Fibroblast of lung (primary cell): ENCODE data around the gene RPE. TPM values are rescaled to one million over a fixed set of nuclear protein-coding genes. Genes with fewer than 3 reads are reported as not detected.

ENCODE experiments used
- DNase-seq, 2 donors: peaks; one replicate each; pipeline versions ENCODE4 v3.0.0 to v3.0.0-alpha.2; 2010; ENCODE audit warnings: low read depth in 2 of 2
- H2AFZ ChIP-seq: 2 replicates; pipeline ENCODE4 v1.5.1; 2012; ENCODE audit warnings: low read length, control low read depth, inconsistent platforms
- H3K27ac ChIP-seq: 2 replicates; pipeline ENCODE4 v1.5.1; 2011; ENCODE audit warnings: low read length, control low read depth; ENCODE audit not compliant: insufficient read depth
- H3K27me3 ChIP-seq: 2 replicates; pipeline ENCODE4 v1.5.1; 2011; ENCODE audit warnings: mild to moderate bottlenecking, low read length; ENCODE audit not compliant: control insufficient read depth, insufficient read depth
- H3K36me3 ChIP-seq: 2 replicates; pipeline ENCODE4 v1.5.1; 2011; ENCODE audit warnings: low read length; ENCODE audit not compliant: control insufficient read depth, insufficient read depth
- H3K4me1 ChIP-seq: 2 replicates; pipeline ENCODE4 v1.5.1; 2011; ENCODE audit warnings: low read length; ENCODE audit not compliant: control insufficient read depth, insufficient read depth; ENCODE audit errors: extremely low read depth
- H3K4me2 ChIP-seq: 2 replicates; pipeline ENCODE4 v1.5.1; 2011; ENCODE audit warnings: low read length, control low read depth; ENCODE audit not compliant: insufficient read depth; ENCODE audit errors: extremely low read depth
- H3K4me3 ChIP-seq, 4 experiments: fragments of 200-600 bp in 1 of 4; sonication (generic) in 1 of 4; replicated peaks in 1 of 4; 2 replicates each; pipeline ENCODE4 v1.5.1; 2011 to 2016; ENCODE audit warnings: low read length in 4 of 4, low read depth in 3 of 4, mild to moderate bottlenecking in 3 of 4, control low read depth in 2 of 4, inconsistent platforms in 1 of 4, mixed read lengths in 1 of 4; ENCODE audit not compliant: insufficient read depth in 1 of 4; ENCODE audit errors: control extremely low read depth in 1 of 4
- H3K79me2 ChIP-seq: 2 replicates; pipeline ENCODE4 v1.5.1; 2012; ENCODE audit warnings: mild to moderate bottlenecking, low read length, inconsistent platforms; ENCODE audit not compliant: control insufficient read depth, insufficient read depth
- H3K9ac ChIP-seq: 2 replicates; pipeline ENCODE4 v1.5.1; 2011; ENCODE audit warnings: mild to moderate bottlenecking, low read length, control low read depth; ENCODE audit not compliant: insufficient read depth
- H3K9me3 ChIP-seq: 2 replicates; pipeline ENCODE4 v1.5.1; 2012; ENCODE audit warnings: low read depth, low read length; ENCODE audit not compliant: control insufficient read depth, insufficient read depth
- H4K20me1 ChIP-seq: 2 replicates; pipeline ENCODE4 v1.5.1; 2011; ENCODE audit warnings: low read length; ENCODE audit not compliant: control insufficient read depth, insufficient read depth; ENCODE audit errors: extremely low read depth
- EZH2 ChIP-seq: IDR thresholded peaks from 2 replicates; pipeline ENCODE4 v1.5.1; 2012; ENCODE audit warnings: low read length, control low read depth, mild to moderate bottlenecking; ENCODE audit errors: missing control alignments
- polyA plus RNA-seq, 2 donors: library from polyadenylated mRNA; depleted of rRNA in 1 of 2; stranded (reverse) in 1 of 2; unstranded in 1 of 2; fragments of >200 nt; gene quantifications; 2 replicates each; pipeline ENCODE4 v1.2.1, GENCODE V29; 2011 to 2012; ENCODE audit warnings: missing spikeins in 1 of 2
- total RNA-seq: library from RNA; depleted of rRNA; stranded (reverse); fragments of >200 nt; gene quantifications from 2 replicates; pipeline ENCODE4 v1.2.1, GENCODE V29; 2014
- TF ChIP-seq, protein P1 (sequence below), 2 donors: IDR thresholded peaks in 1 of 2; conservative IDR thresholded peaks in 1 of 2; 1 replicate in 1 of 2; 2 replicates in 1 of 2; pipeline ENCODE4 v1.5.1; 2011 to 2012; ENCODE audit warnings: low read length in 2 of 2, control low read depth in 1 of 2, inconsistent platforms in 1 of 2, low read depth in 1 of 2, mild to moderate bottlenecking in 1 of 2

Gene RPE
- total and polyA plus RNA-seq, 2 donors (not counting 1 experiment from before 2014, with no cell fraction given), result 75.1 to 81.3 TPM

DNA sequence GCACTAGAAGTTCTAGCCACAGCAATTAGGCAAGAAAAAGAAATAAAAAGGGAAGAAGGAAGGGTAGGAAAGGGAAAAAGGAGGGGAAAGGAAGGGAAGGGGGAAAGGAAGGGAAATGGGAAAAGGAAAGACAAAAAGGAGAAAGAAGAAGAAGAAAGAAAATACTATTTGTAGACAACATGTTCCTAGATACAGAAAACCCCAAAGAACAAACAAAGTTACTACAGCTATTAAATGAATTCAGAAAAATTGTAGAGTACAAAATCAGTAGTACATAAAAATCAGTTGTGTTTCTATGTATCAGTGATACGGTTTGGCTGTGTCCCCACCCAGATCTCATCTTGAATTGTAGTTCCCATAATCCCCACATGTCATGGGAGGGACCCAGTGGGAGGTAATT lies 52.3 kb downstream of the RPE start:
- no peak overlapping the region for H3K27ac ChIP-seq
- H3K79me2 ChIP-seq, result no peaks in the 10 kb centered on the region
- H3K27me3 ChIP-seq, result no peaks in the 10 kb centered on the region
- H3K4me1 ChIP-seq, result no peaks in the 10 kb centered on the region
- TF ChIP-seq EZH2, result no peak
- TF ChIP-seq, protein P1, sequence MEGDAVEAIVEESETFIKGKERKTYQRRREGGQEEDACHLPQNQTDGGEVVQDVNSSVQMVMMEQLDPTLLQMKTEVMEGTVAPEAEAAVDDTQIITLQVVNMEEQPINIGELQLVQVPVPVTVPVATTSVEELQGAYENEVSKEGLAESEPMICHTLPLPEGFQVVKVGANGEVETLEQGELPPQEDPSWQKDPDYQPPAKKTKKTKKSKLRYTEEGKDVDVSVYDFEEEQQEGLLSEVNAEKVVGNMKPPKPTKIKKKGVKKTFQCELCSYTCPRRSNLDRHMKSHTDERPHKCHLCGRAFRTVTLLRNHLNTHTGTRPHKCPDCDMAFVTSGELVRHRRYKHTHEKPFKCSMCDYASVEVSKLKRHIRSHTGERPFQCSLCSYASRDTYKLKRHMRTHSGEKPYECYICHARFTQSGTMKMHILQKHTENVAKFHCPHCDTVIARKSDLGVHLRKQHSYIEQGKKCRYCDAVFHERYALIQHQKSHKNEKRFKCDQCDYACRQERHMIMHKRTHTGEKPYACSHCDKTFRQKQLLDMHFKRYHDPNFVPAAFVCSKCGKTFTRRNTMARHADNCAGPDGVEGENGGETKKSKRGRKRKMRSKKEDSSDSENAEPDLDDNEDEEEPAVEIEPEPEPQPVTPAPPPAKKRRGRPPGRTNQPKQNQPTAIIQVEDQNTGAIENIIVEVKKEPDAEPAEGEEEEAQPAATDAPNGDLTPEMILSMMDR (conservative IDR thresholded peaks at IDR 0.05 in 1 of 2, IDR thresholded peaks at IDR 0.05 in 1 of 2; ENCODE audit: low read depth in 1 of 2, low read length in 2 of 2), result no peak
- no peak overlapping the region for H3K9ac ChIP-seq
- no peak overlapping the region for H3K4me3 ChIP-seq
- H3K4me2 ChIP-seq, result no peak overlapping the region
- no peaks in the 10 kb centered on the region for H4K20me1 ChIP-seq
- H3K9me3 ChIP-seq, result no peaks in the 10 kb centered on the region
- H3K36me3 ChIP-seq, result no peaks in the 10 kb centered on the region
- no peak overlapping the region for H2AFZ ChIP-seq
- DNase-seq, result no peak

DNA sequence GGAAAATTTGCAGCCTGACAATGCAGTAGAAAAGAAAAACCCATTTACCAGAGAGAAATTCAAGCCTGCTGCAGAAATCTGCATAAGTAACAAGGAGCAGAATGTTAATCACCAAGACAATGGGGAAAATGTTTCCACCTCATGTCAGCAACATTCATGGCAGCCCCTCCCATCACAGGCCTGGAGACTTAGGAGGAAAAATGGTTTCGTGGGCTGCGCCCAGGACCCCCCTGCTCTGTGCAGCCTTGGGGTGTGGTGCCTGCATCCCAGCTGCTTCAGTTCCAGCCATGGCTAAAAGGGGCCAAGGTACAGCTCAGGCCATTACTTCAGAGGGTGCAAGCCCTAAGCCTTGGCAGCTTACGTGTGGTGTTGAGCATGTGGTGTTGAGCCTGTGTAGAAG lies 53.4 kb downstream of the RPE start:
- Histone ChIP-seq H3K9ac (no peak overlapping the region), H3K27me3 (no peaks in the 10 kb centered on the region), H3K79me2 (no peaks in the 10 kb centered on the region), H4K20me1 (no peaks in the 10 kb centered on the region), H3K4me1 (no peaks in the 10 kb centered on the region), H3K4me2 (no peak overlapping the region), H3K9me3 (no peaks in the 10 kb centered on the region), H2AFZ (no peak overlapping the region), H3K27ac (no peak overlapping the region), H3K4me3 (no peak overlapping the region), H3K36me3 (no peaks in the 10 kb centered on the region)
- TF ChIP-seq, protein P1 (conservative IDR thresholded peaks at IDR 0.05 in 1 of 2, IDR thresholded peaks at IDR 0.05 in 1 of 2; ENCODE audit: low read depth in 1 of 2, low read length in 2 of 2), result no peak
- TF ChIP-seq EZH2, result no peak
- no peak for DNase-seq

DNA sequence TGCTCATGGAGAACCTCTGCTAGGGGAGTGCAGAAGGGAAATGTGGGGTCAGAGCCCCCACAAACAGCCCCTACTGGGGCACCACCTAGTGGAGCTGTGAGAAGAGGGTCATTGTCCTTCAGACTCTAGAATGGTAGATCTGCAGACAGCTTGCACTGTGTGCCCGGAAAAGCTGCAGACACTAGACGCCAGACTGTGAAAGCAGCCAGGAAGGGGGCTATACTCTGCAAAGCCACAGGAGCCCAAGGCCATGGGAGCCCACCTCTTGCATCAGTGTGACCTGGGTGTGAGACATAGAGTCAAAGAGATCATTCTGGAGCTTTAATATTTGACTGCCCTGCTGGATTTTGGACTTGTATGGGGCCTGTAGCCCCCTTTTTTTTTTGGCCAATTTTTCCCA lies 60.9 kb downstream of the RPE start:
- no peak for DNase-seq
- H3K27me3 ChIP-seq, result no peaks in the 10 kb centered on the region
- H2AFZ ChIP-seq, result no peak overlapping the region
- H3K9me3 ChIP-seq, result no peaks in the 10 kb centered on the region
- H3K4me2 ChIP-seq, result no peak overlapping the region
- no peaks in the 10 kb centered on the region for H3K79me2 ChIP-seq
- H3K27ac ChIP-seq, result no peak overlapping the region
- no peak overlapping the region for H3K9ac ChIP-seq
- no peak overlapping the region for H3K4me3 ChIP-seq
- H4K20me1 ChIP-seq, result no peaks in the 10 kb centered on the region
- no peaks in the 10 kb centered on the region for H3K4me1 ChIP-seq
- no peaks in the 10 kb centered on the region for H3K36me3 ChIP-seq
- TF ChIP-seq, protein P1 (conservative IDR thresholded peaks at IDR 0.05 in 1 of 2, IDR thresholded peaks at IDR 0.05 in 1 of 2; ENCODE audit: low read depth in 1 of 2, low read length in 2 of 2), result no peak
- no peak for TF ChIP-seq EZH2

Other genes with a start within 250 kb of the RPE start
- gene UNC80, start 230.8 kb upstream of the RPE start, total RNA-seq, result under 0.01 TPM in 2 replicates
- gene UNC80, start 230.8 kb upstream of the RPE start, polyA plus RNA-seq, result under 0.01 TPM in 1 of 2 replicates, not detected in the other
- gene KANSL1L, start 168.8 kb downstream of the RPE start, total RNA-seq, result 21.8 and 26.1 TPM in 2 replicates
- 5.5 and 7.3 TPM in 2 replicates for gene KANSL1L, start 168.8 kb downstream of the RPE start, polyA plus RNA-seq
- gene ACADL, start 222.8 kb downstream of the RPE start, total RNA-seq, result 0.50 and 0.51 TPM in 2 replicates
- 0.03 and 0.07 TPM in 2 replicates for gene ACADL, start 222.8 kb downstream of the RPE start, polyA plus RNA-seq